SK-N-SH (cell line): ENCODE data around the gene RP9. TPM values are rescaled to one million over a fixed set of nuclear protein-coding genes. Genes with fewer than 3 reads are reported as not detected.

Experiments used
- CTCF ChIA-PET: fragments of 300-600, 350-600 bp; formaldehyde crosslinking; extraction: SDS; loops from one replicate; lab custom pipeline; 2021; lab: Yijun Ruan, JAX
- POLR2A ChIA-PET: fragments of 350-600 bp; sonication (Branson Sonifier 250); formaldehyde crosslinking; extraction: SDS; loops from one replicate; lab custom pipeline; 2020; ENCODE audit warnings: antibody characterized with exemption, inconsistent platforms; lab: Yijun Ruan, JAX
- DNase-seq: peaks from one replicate; pipeline ENCODE4 v3.0.0; 2012
- H2AFZ ChIP-seq: fragments of 200-600 bp; sonication (generic); 2 replicates; pipeline ENCODE4 v1.8.1; 2016; ENCODE audit warnings: antibody characterized with exemption, mild to moderate bottlenecking, low read depth
- H3F3A ChIP-seq: fragments of 200-600 bp; sonication (generic); replicated peaks from 2 replicates; pipeline ENCODE3; 2016; ENCODE audit warnings: antibody characterized with exemption, mild to moderate bottlenecking; ENCODE audit not compliant: insufficient read depth
- H3K27ac ChIP-seq, 2 experiments: fragments of 200-500 bp in 1 of 2; fragments of 200-600 bp in 1 of 2; sonication (Bioruptor generic) in 1 of 2; sonication (generic), shearing (Covaris generic) in 1 of 2; 2 replicates each; pipeline versions ENCODE4 v1.5.1 to v1.6.1; 2014 to 2016; ENCODE audit warnings: low read depth in 2 of 2, inconsistent platforms in 1 of 2, low read length in 1 of 2, mild to moderate bottlenecking in 1 of 2, mixed read lengths in 1 of 2
- H3K27me3 ChIP-seq: fragments of 200-600 bp; sonication (generic), shearing (Covaris generic); 2 replicates; pipeline ENCODE4 v1.6.1; 2016; ENCODE audit warnings: mixed run types; ENCODE audit not compliant: insufficient read depth
- H3K36me3 ChIP-seq, 2 experiments: fragments of 200-500 bp in 1 of 2; fragments of 200-600 bp in 1 of 2; sonication (Bioruptor generic) in 1 of 2; sonication (generic) in 1 of 2; replicated peaks in 1 of 2; 2 replicates each; pipeline versions ENCODE3 to v1.5.1; 2014 to 2016; ENCODE audit warnings: low read length in 1 of 2, mild to moderate bottlenecking in 1 of 2; ENCODE audit not compliant: insufficient read depth in 2 of 2, control insufficient read depth in 1 of 2
- H3K4me1 ChIP-seq, 2 experiments: fragments of 200-500 bp in 1 of 2; fragments of 200-600 bp in 1 of 2; sonication (Bioruptor generic) in 1 of 2; sonication (generic), shearing (Covaris generic) in 1 of 2; 2 replicates each; pipeline versions ENCODE4 v1.5.1 to v1.6.1; 2014 to 2016; ENCODE audit warnings: low read depth in 1 of 2, low read length in 1 of 2, mixed run types in 1 of 2; ENCODE audit not compliant: insufficient read depth in 2 of 2, control insufficient read depth in 1 of 2
- H3K4me2 ChIP-seq: fragments of 200-600 bp; sonication (generic), shearing (Covaris generic); 2 replicates; pipeline ENCODE4 v1.6.1; 2017; ENCODE audit warnings: mixed run types
- H3K4me3 ChIP-seq, 2 experiments: fragments of 200-500 bp in 1 of 2; fragments of 200-600 bp in 1 of 2; sonication (Bioruptor generic) in 1 of 2; sonication (generic), shearing (Covaris generic) in 1 of 2; 2 replicates each; pipeline versions ENCODE4 v1.5.1 to v1.8.1; 2014 to 2016; ENCODE audit warnings: low read depth in 2 of 2, inconsistent platforms in 1 of 2, low read length in 1 of 2, mild to moderate bottlenecking in 1 of 2, mixed read lengths in 1 of 2, moderate library complexity in 1 of 2
- H3K79me2 ChIP-seq: fragments of 200-600 bp; sonication (generic); 2 replicates; pipeline ENCODE4 v1.8.1; 2017; ENCODE audit warnings: mild to moderate bottlenecking; ENCODE audit not compliant: insufficient read depth
- H3K9ac ChIP-seq: fragments of 200-600 bp; sonication (generic); 2 replicates; pipeline ENCODE4 v1.6.1; 2017; ENCODE audit warnings: mixed run types
- H3K9me2 ChIP-seq: fragments of 200-600 bp; sonication (generic); 2 replicates; pipeline ENCODE4 v1.6.1; 2017; ENCODE audit warnings: mixed run types
- H3K9me3 ChIP-seq: fragments of 200-600 bp; sonication (generic); 2 replicates; pipeline ENCODE4 v1.6.1; 2017; ENCODE audit warnings: mixed run types, mild to moderate bottlenecking, moderate library complexity
- H4K20me1 ChIP-seq: fragments of 200-600 bp; sonication (generic); 2 replicates; pipeline ENCODE4 v1.6.1; 2017; ENCODE audit warnings: mild to moderate bottlenecking, mixed run types; ENCODE audit not compliant: insufficient read depth
- CHD2 ChIP-seq: fragments of 150-350 bp; IDR thresholded peaks from 2 replicates; pipeline ENCODE4 v1.6.1; 2018; ENCODE audit warnings: low read length; ENCODE audit not compliant: partially characterized antibody
- CTCF ChIP-seq: fragments of 200-600 bp; sonication (generic); IDR thresholded peaks from 2 replicates; pipeline ENCODE4 v1.6.1; 2017; ENCODE audit warnings: antibody characterized with exemption, mild to moderate bottlenecking, moderate library complexity
- EP300 ChIP-seq, 2 experiments: IDR thresholded peaks; 2 replicates each; pipeline versions ENCODE4 v1.4.0 to v1.6.1; 2012; ENCODE audit warnings: borderline replicate concordance in 1 of 2, low read depth in 1 of 2, low read length in 1 of 2
- EZH2phosphoT487 ChIP-seq: fragments of 200-600 bp; sonication (generic); IDR thresholded peaks from 2 replicates; pipeline ENCODE4 v1.6.1; 2017; ENCODE audit warnings: low read depth, mixed run types, mild to moderate bottlenecking, antibody characterized with exemption, moderate library complexity, borderline replicate concordance
- FOSL2 ChIP-seq: IDR thresholded peaks from 2 replicates; pipeline ENCODE4 v1.4.0; 2012; ENCODE audit warnings: low read depth, mild to moderate bottlenecking, moderate library complexity, borderline replicate concordance
- FOXM1 ChIP-seq: IDR thresholded peaks from 2 replicates; pipeline ENCODE4 v1.4.0; 2012; ENCODE audit warnings: low read depth, mild to moderate bottlenecking
- GABPA ChIP-seq: IDR thresholded peaks from 2 replicates; pipeline ENCODE4 v1.4.0; 2012; ENCODE audit warnings: low read depth, mild to moderate bottlenecking
- IRF3 ChIP-seq: fragments of 150-350 bp; IDR thresholded peaks from 2 replicates; pipeline ENCODE4 v1.6.1; 2016; ENCODE audit warnings: mild to moderate bottlenecking, low read depth, low read length
- JUND ChIP-seq: IDR thresholded peaks from 2 replicates; pipeline ENCODE4 v1.4.0; 2012
- MXI1 ChIP-seq: IDR thresholded peaks from 2 replicates; pipeline ENCODE4 v1.6.1; 2012; ENCODE audit warnings: mild to moderate bottlenecking, low read depth, low read length, improper control_type of control experiment
- NFIC ChIP-seq: IDR thresholded peaks from 2 replicates; pipeline ENCODE4 v1.4.0; 2012; ENCODE audit warnings: borderline replicate concordance
- NRF1 ChIP-seq: IDR thresholded peaks from 2 replicates; pipeline ENCODE4 v1.6.1; 2012; ENCODE audit warnings: low read depth, mild to moderate bottlenecking, low read length
- POLR2AphosphoS5 ChIP-seq: IDR thresholded peaks from 2 replicates; pipeline ENCODE4 v1.6.1; 2012; ENCODE audit warnings: low read depth, low read length
- SIN3A ChIP-seq: IDR thresholded peaks from 2 replicates; pipeline ENCODE4 v1.6.1; 2012; ENCODE audit warnings: low read depth, mild to moderate bottlenecking, low read length, moderate library complexity, borderline replicate concordance
- SMC3 ChIP-seq: IDR thresholded peaks from 2 replicates; pipeline ENCODE4 v1.6.1; 2012; ENCODE audit warnings: low read depth, low read length, improper control_type of control experiment
- TAF1 ChIP-seq: IDR thresholded peaks from 2 replicates; pipeline ENCODE4 v1.6.1; 2012; ENCODE audit warnings: low read depth, mild to moderate bottlenecking, low read length, moderate library complexity, borderline replicate concordance
- TCF12 ChIP-seq: IDR thresholded peaks from 2 replicates; pipeline ENCODE4 v1.4.0; 2012
- TEAD4 ChIP-seq: IDR thresholded peaks from 2 replicates; pipeline ENCODE4 v1.4.0; 2012; ENCODE audit warnings: mild to moderate bottlenecking, borderline replicate concordance; ENCODE audit not compliant: insufficient read depth
- USF1 ChIP-seq: IDR thresholded peaks from 2 replicates; pipeline ENCODE4 v1.4.0; 2012; ENCODE audit warnings: low read depth, borderline replicate concordance
- YY1 ChIP-seq: IDR thresholded peaks from 2 replicates; pipeline ENCODE4 v1.4.0; 2012; ENCODE audit warnings: low read depth, mild to moderate bottlenecking
- WGBS: methylation state at CpG from one replicate; pipeline ENCODE4 v1.1.6; 2017; ENCODE audit warnings: low lambda C conversion rate; 5-methylcytosine and 5-hydroxymethylcytosine counted together
- polyA plus RNA-seq, 3 experiments: library from polyadenylated mRNA; depleted of rRNA; stranded (reverse); fragments of >200 nt; gene quantifications; 2 replicates each; pipeline ENCODE4 v1.2.3, GENCODE V29; 2012
- TF ChIP-seq, protein P1 (sequence below): IDR thresholded peaks from 2 replicates; pipeline ENCODE4 v1.4.0; 2012; ENCODE audit warnings: low read depth, borderline replicate concordance
- TF ChIP-seq, protein P2 (sequence below): IDR thresholded peaks from 2 replicates; pipeline ENCODE4 v1.4.0; 2012; ENCODE audit warnings: low read depth

Gene RP9
- polyA plus RNA-seq, 1 of the 3 experiments (the other 2 are of a cell fraction) = 31.6 TPM

- no peaks in the 10 kb centered on the region for H3K27me3 ChIP-seq
- no peaks in the 10 kb centered on the region for H3K9me2 ChIP-seq
- no peaks in the 10 kb centered on the region for H3K9me3 ChIP-seq
- DNase-seq = peak; percentile 100
- peak within 1 kb of the TSS; percentile 100 for H2AFZ ChIP-seq
- H3F3A ChIP-seq = peaks cover 5% of the 10 kb centered on the region
- H3K9ac ChIP-seq = peak within 1 kb of the TSS; percentile 78
- peak within 1 kb of the TSS; percentile 71 to 93 for H3K27ac ChIP-seq
- CTCF ChIA-PET = interaction anchor here (0.6 to 11.0 kb wide), 6 partner anchors 9 to 336 kb away, joined by 3 to 95 read pairs (median 3); partner anchors contain the start of gene RP9
- no peaks in the 10 kb centered on the region for H3K36me3 ChIP-seq
- POLR2A ChIA-PET = interaction anchor here (0.7 to 1.0 kb wide), 2 partner anchors 20 to 21 kb away, joined by 3 to 4 read pairs; partner anchors contain the start of gene RP9
- H3K4me3 ChIP-seq = peak within 1 kb of the TSS; percentile 78 to 91
- H3K4me2 ChIP-seq = peak within 1 kb of the TSS; percentile 71
- no peaks in the 10 kb centered on the region for H4K20me1 ChIP-seq
- H3K79me2 ChIP-seq = peaks cover 11% of the 10 kb centered on the region
- under 1% methylated on average over 54 of the region's 57 CpGs for WGBS
- peaks cover 4 to 13% of the 10 kb centered on the region in 2 experiments; a peak in 2 of 4 replicates for H3K4me1 ChIP-seq
- peak; percentile 69 for TF ChIP-seq MXI1
- TF ChIP-seq SMC3 = 0 out of 2 replicates have a peak, but pooled peaks have one; percentile 3
- TF ChIP-seq GABPA = 0 out of 2 replicates have a peak, but pooled peaks have one; percentile 13
- TF ChIP-seq JUND = no peak
- TF ChIP-seq FOXM1 = no peak
- no peak for TF ChIP-seq FOSL2
- TF ChIP-seq NFIC = 0 out of 2 replicates have a peak, but pooled peaks have one; percentile 14
- peak; percentile 28 for TF ChIP-seq CTCF
- TF ChIP-seq, protein P1, sequence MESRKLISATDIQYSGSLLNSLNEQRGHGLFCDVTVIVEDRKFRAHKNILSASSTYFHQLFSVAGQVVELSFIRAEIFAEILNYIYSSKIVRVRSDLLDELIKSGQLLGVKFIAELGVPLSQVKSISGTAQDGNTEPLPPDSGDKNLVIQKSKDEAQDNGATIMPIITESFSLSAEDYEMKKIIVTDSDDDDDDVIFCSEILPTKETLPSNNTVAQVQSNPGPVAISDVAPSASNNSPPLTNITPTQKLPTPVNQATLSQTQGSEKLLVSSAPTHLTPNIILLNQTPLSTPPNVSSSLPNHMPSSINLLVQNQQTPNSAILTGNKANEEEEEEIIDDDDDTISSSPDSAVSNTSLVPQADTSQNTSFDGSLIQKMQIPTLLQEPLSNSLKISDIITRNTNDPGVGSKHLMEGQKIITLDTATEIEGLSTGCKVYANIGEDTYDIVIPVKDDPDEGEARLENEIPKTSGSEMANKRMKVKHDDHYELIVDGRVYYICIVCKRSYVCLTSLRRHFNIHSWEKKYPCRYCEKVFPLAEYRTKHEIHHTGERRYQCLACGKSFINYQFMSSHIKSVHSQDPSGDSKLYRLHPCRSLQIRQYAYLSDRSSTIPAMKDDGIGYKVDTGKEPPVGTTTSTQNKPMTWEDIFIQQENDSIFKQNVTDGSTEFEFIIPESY = no peak
- TF ChIP-seq EP300 (IDR thresholded peaks at IDR 0.05; ENCODE audit: borderline replicate concordance in 1 of 2, low read depth in 1 of 2, low read length in 1 of 2) = peak in 1 of 2 experiments; percentile 39; a peak in 2 of 4 replicates
- no peak for TF ChIP-seq EZH2phosphoT487
- TF ChIP-seq, protein P2, sequence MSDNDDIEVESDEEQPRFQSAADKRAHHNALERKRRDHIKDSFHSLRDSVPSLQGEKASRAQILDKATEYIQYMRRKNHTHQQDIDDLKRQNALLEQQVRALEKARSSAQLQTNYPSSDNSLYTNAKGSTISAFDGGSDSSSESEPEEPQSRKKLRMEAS = peak; percentile 70; the same call in 1 of the 2 replicates
- TF ChIP-seq TAF1 = peak; percentile 82
- TF ChIP-seq TCF12 = no peak; the same call in 1 of the 2 replicates
- TF ChIP-seq IRF3 = no peak
- no peak for TF ChIP-seq TEAD4
- TF ChIP-seq POLR2AphosphoS5 = peak; percentile 85
- peak; percentile 78 for TF ChIP-seq SIN3A
- TF ChIP-seq USF1 = no peak; the same call in 1 of the 2 replicates
- peak; percentile 59 for TF ChIP-seq CHD2
- peak; percentile 70; the same call in 1 of the 2 replicates for TF ChIP-seq YY1
- TF ChIP-seq NRF1 = peak; percentile 94
Measured at GRCh38 chr7:33128990-33129805, 20.0 kb upstream of the RP9 start, which contains the start of gene BBS9. Gene BBS9 (plus strand): TSS chr7:33129564. CDS start chr7:33146253, 16,689 bp downstream.
